Fibroblast of pulmonary artery (primary cell): ENCODE data around the gene TWNK.

Source experiments
- DNase-seq: peaks from one replicate; pipeline ENCODE4 v3.0.0-alpha.2; 2010; ENCODE audit warnings: low read depth
- H3K4me3 ChIP-seq: replicated peaks from 2 replicates; pipeline ENCODE4 v1.5.1; 2011; ENCODE audit warnings: low read depth, mild to moderate bottlenecking, control low read depth, low read length, moderate library complexity
- CTCF ChIP-seq: IDR thresholded peaks from 2 replicates; pipeline ENCODE4 v1.5.1; 2011; ENCODE audit warnings: mild to moderate bottlenecking, control low read depth, low read length, inconsistent platforms; ENCODE audit errors: missing control alignments

TWNK gene

GRCh38 chr10:100960251-100960650 is 27.1 kb upstream of the TWNK start:
- no peak overlapping the region for H3K4me3 ChIP-seq
- no peak for TF ChIP-seq CTCF
- no peak for DNase-seq

DNA sequence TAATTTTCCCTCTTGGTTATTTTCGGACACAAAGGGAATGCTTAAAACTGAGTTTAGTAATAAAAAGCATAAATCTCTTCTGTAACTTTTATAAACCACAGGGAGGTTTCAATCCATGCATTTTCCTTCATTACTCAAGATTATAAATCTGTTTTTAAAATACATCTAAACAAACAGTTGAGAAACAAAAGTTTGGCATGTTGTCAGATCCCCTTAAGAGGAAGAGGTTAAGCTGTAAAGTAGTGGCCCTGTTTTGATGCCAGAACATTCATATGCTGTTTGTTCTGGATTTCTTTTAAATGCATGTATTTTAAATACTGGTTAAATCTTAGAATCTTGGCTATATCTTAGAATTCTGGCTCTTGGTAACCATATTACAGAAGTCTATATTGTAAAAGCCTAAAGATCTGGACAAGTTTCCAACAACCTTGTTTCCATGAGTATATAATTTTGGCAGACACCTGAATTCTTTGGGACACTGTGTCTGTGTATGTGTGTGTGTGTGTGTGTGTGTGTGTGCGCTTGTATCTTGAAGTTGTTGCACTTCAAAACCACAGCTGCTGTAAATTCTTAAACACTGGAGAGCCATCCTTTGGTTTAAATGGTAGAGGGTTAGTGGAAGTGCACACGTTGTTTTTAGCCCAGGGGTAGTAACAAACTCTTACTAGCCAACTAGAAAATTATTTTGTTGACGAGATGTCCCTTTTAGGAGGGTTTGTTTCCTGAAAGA is 24.8 kb upstream of the TWNK start:
- TF ChIP-seq CTCF, result no peak
- no peak overlapping the region for H3K4me3 ChIP-seq
- no peak for DNase-seq

DNA sequence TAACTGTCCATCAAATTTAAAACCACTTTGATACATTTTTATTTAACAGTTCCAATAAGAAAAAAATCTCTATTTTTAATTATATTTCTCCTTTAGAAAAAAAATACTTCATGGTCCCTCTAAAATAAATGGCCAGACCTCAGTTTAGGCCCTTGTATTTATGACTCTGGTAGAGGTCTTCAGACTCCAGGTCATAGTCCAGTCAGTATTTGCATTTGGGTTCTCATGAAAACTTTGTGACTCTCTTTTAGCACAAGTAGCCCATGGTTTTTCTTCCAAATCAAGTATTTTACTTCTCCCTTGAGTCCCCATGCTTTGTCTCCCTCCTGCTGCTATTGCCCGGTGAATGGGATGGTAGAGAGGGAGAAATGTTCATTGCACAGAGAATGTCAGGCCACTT is 23.5 kb upstream of the TWNK start:
- DNase-seq, result no peak
- no peak overlapping the region for H3K4me3 ChIP-seq
- no peak for TF ChIP-seq CTCF

DNA sequence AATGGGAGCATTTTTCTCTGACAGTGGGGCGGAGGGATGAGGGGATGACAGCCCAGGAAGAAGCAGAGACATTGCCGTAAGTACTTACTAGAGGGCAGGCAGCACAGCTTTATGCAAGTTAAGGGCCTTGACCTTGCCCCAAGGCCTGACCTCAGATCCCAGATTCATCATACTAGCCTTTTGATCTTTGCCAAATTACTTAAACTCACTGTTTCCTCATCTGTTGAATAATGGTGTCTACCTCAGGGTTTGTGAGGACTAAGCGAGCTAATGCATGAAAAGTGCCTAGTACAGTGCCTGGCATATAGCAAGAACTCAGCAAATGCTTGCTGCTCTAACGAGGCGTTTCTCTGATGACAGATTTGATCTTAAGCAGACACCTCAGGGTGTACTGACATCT is 21.5 kb upstream of the TWNK start:
- no peak for TF ChIP-seq CTCF
- no peak for DNase-seq
- no peak overlapping the region for H3K4me3 ChIP-seq

DNA sequence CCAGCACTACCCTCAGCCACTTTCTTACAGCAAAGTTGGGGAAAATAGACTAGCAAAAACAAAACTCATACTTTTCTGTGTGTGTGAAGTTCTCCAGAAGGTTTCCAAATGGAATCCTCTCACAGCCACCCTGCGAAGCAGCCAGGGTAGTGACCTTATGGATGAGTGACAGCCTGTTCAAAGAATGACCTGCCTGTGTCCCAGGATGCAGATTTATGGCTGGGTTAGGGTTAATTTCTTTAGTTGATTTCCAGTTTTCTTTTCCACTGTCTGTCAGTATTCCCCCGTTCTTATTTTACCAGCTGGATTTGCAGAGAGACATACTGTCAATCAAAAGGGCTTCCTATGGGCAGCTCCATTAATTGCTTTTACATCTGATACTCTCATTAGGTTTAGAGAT is 20.5 kb upstream of the TWNK start:
- no peak for TF ChIP-seq CTCF
- no peak for DNase-seq
- no peak overlapping the region for H3K4me3 ChIP-seq

DNA sequence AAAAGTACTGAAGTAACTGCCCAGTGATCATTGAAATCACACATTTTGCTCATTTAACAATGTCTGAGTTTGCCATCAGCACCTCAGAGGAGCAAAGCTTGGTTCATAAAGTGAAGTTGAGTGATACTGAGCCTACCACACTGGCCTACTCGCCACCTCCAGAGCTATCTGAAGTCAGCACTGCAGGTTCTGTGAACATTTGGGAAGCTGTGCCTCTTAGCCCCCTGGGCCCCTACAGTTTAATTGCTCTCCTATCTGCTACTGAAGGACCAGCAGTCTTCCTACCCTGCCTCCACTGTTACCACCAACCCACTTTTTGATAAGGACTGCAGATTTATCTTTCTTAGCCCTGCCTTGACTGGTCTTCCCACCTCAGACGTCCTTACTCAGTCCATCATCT is 20.0 kb upstream of the TWNK start:
- TF ChIP-seq CTCF, result no peak
- H3K4me3 ChIP-seq, result no peak overlapping the region
- DNase-seq, result no peak

DNA sequence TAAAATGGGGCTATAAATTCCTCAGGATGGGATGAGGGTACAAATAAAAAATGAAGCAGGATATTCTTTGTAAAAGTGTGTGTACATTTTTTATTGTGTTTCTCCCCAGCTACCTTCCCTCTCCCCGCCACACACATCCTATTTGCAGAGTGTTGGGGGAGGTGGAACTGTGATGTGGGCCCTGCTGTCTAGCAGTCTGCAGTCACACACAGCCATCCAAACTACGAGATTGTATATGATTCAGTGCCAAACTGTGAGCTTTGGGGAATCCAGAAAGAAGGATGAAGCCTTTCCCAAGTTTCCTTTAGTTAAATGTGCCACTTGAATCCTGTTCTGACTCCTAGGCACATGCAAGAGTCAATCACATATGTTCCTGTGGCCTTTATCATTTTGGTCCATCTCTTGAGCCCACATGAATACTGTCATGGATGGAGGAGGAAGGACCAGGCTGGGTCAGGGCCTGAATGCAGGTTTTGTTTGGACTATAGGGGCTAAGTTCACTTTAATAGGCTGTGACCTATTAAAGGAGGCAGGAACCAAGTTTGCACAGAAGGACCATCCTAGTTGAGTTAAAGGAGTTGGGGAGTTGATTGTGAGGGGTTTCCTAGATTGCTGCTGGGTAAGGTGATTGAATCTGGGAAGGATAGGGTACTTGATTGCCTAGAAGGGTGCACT is 19.1 kb upstream of the TWNK start:
- DNase-seq, result no peak
- no peak overlapping the region for H3K4me3 ChIP-seq
- no peak for TF ChIP-seq CTCF
